ENCODE results near the gene DPAGT1.
A peak's percentile ranks its signal among the peaks of the same experiment; 100 is the strongest.

DPAGT1 gene

DNA sequence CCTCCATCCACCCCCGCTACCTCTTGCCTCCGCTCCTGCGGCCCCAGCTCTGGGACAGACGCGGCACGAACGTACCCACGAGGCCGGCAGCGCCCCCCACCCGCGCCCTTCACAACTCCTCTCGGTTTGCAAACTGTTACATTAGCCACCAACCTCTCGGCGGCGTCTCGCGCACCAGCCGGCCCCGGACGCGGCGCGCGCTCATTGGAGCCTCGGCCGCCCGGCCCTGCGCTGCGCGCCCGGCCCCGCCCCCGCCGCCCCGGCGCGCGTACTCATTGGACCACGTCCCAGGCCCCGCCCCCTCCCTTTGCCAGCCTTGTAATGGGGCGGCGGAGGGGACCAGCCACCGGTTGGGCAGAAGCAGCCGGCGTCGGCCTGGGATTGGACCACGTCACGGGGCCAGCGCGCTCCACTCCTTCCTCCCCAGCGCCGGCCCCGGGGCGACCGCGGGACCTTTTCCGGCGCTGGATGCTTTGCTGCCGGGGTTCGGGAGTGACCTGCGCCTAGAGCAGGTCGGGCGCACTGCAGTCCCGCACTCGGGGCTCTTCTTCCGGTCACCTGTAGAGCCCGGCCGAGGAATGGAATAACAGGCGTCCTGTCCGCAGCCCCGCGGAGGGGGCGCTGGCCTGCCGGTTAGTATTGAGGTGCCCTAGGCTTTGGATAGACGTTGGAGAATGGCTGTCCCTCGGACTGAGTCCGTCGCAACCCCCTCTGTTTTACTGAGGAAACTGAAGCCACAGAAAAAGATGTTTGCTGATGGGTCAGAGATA lies 44.5 kb downstream of the DPAGT1 start, which contains the start of gene HYOU1:
TSS of gene HYOU1 (minus strand) at position 206 of the 770 bp plus-strand sequence. CDS start 1,045 bp downstream, outside the sequence.
- peak; percentile 98 for DNase-seq (ENCODE audit: low spot score)

DNA sequence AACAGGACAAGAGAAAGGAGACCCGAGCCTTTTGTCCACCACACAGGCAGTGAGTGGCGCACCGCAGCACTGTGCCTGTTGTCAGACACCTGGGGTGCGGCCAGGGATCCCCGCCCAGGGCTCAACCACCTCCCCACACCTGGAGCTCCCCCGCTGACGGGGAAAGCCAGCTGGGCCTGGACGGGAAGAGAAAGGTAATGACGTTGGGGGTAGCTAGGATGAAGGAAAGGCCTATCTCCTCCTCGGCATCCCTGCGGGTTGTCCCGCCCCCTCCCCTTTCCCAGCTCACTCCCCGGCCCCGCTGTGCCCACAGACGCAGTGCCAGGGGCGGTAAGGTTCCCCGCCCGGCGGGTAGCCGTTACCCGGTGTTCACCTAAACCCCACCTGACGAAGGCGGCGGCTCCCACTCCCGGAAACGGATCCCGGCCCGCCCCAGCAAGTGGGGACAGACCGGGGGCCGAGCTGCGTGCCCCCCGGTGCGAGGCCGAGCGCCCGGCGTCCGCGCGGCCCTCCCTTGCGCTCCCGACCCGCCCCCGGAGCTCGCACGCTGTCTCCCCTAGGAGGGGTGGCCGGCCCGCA lies 45.1 kb downstream of the DPAGT1 start:
- peak; percentile 44 for DNase-seq (ENCODE audit: low spot score)

DNA sequence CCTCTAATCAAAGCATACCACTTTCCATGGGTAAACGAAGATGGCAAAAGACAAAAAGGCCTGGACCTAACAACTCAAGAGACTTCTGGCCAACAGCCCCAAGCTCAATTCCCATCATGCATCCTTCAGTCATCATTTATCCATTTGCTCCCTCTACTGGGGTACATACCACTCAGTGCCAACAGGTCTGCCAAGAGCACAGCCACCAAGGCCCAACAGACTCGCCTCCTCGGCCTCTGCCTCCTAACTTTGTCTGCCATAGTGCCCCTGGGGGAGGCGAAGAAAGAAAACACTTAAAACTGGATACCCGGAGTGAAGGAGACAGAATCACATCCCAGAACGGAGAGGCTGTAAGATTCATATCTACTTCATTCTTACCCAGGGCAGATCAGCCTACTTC lies 45.8 kb downstream of the DPAGT1 start:
- no peak for DNase-seq (ENCODE audit: low spot score)

DNA sequence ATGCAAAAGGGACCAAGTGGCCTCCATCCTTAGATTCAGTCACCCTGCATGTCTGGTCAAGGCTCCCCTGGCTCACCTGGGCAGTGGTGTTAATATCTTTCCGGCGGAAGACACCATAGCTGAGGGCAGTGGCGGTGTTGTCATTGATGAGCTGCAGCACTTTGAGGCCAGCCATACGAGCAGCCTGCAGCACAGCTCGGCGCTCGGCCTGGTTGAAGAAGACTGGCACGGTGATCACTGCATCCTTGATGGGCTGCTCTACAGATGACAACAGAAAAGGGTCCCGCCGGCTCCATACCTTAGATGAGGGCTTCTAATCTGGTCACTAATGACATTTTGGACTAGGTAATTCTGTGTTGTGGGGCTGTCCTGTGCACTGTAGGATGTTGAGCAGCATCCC lies 47.2 kb downstream of the DPAGT1 start:
- no peak for DNase-seq (ENCODE audit: low spot score)

DNA sequence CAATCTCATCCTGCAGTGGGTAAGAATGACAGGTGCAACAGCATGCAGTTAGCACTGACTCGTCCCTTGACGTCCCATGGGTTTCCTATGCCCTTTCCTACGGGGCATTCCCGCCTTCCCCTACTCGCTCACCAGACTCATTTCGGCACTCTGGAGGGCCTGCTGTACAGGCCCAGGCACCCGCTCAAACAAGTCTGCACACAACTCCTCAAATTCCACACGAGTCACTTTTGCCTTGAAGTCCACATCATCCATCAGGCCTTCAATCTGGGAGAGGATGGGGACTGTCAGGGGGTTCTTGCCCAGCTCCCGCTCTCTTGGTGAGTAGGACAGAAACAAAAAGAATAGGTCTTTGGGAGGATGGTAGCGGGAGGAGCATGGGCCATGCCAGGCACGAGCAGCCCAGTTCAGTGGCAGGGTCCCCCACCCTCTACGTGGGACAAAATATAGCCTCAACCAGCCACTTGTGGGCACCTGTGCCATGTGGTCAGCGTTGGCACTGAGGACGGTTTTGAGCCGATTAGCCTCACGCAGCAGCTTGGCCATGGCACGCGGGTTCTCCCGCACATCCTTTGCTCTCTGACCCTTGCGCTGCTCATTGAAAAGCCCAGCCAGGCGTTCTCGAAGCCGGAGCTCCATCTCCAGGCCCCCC lies 49.4 kb downstream of the DPAGT1 start:
- DNase-seq (ENCODE audit: low spot score), result no peak

DNA sequence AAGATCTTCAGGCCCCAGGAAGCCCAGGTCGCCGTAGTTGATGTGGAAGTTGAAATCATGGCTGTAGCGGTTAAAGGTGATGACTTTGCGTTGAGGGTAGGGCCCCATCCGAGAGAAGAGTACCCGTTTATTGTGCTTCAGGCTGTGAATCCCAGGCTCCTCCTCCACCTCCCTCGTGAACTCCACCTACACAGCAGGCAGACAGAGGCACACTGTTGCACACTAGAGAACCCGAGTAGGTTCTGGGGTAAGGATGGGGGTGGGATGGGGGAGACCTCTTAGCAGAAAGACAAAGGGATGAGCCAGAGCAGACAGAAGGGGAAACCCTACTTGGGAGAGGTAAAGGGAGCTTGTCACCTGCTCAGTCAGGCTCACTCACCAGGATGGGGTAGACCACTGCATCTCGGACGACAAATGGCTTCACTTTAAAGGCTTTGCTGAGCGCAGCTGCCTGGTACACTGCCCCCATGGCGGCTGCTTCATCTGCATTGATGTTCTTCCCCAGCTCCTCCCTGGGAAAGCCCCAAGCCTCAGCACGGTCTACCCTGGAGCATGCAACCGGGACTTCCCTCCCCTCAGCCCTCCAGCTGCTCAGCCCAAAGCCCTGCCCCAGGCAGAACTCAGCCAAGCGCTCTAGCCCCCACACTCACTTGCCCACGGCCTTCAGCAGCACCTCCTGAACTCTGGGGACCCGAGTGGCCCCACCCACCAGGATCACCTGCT lies 50.1 kb downstream of the DPAGT1 start:
- peak; percentile 35 for DNase-seq (ENCODE audit: low spot score)

DNA sequence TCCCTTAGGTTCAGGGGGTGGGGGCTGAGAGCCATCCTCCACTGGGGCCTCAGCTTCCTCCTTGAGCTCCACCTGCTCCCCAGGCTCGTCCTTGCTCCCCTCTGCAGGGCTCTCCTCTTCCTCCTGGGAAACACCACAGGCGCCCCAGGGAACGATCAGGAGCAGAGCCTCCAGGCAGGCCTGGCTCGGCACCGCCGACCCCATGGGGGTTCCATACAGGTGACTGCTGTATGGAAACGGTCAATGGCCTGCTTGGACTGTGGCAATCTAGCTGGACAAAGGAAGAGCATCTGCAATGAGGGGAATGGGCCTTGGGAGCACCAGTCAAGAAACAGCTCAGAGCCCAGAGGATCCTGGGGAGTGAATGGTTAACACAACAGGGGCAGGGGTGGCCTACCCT lies 52.6 kb downstream of the DPAGT1 start:
- no peak for DNase-seq (ENCODE audit: low spot score)

DNA sequence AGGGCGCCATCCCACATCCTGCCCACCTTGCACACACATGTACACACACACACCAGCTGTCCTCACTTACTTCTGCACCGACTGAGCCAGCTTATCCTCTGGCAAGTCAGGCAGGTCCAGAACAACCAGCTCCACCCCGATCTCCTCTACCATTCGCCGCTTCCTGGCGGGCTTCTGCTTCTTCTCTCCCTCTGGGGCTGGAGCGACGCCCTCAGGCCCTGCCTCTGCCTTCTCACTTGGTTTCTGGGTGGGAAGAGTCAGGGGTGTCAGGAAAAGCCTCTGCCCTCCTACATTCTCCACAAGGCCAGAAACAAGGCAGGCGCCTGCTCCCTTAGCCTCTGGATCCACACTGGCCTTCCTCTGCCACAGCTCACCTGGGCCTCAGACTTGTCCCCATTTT lies 53.0 kb downstream of the DPAGT1 start:
- DNase-seq (ENCODE audit: low spot score), result no peak

DNA sequence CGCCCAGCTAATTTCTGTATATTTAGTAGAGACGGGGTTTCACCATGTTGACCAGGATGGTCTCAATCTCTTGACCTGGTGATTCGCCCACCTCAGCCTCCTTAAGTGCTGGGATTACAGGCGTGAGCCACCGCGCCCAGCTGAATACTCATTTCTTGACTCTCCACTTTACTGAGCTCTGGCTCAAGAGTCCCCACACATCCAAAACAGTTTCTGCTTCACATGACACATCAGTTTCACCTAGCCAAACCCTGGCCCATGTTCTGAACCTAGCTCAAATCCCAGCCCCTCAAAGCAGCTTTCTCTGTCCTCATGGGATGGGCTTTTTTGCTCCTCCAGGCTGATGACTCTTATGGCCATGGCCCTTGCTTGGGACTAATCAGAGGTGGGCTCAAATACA lies 54.4 kb downstream of the DPAGT1 start:
- DNase-seq (ENCODE audit: low spot score), result no peak
